PC-3 (cell line): Measurements from ENCODE around the gene USH1C.

Experiments
- CTCF ChIP-seq: fragments of 300-600 bp; sonication (generic); conservative IDR thresholded peaks from 2 replicates; pipeline ENCODE4 v1.5.1; 2017; ENCODE audit warnings: antibody characterized with exemption, low read depth, mild to moderate bottlenecking, low read length
- EZH2 ChIP-seq: fragments of 300-600 bp; sonication (generic); IDR thresholded peaks from one replicate; pipeline ENCODE4 v1.6.1; 2017; ENCODE audit warnings: antibody characterized with exemption, mild to moderate bottlenecking, low read length; ENCODE audit not compliant: unreplicated experiment

- TF ChIP-seq CTCF (no peak), EZH2 (no peak)
These were observed 29.3 kb upstream of the USH1C start for GRCh38 chr11:17573526-17573925.
